HuH-7.5 (cell line): ENCODE measurements around the gene DTD1.

Experiments used
- DNase-seq: peaks from one replicate; pipeline ENCODE4 v3.0.0; 2011; ENCODE audit warnings: low spot score

DTD1 gene

GRCh38 chr20:18795366-18795765 lies 207.5 kb downstream of the DTD1 start:
- no peak for DNase-seq

- no peak for DNase-seq
These were observed 208.5 kb downstream of the DTD1 start for GRCh38 chr20:18796282-18796833.

- DNase-seq = no peak
These were observed 213.7 kb downstream of the DTD1 start for GRCh38 chr20:18801516-18801915.

- no peak for DNase-seq
These were observed 214.3 kb downstream of the DTD1 start for GRCh38 chr20:18802012-18802634.

- no peak for DNase-seq
These were observed 218.0 kb downstream of the DTD1 start for GRCh38 chr20:18805881-18806280.

GRCh38 chr20:18808712-18809111 lies 220.9 kb downstream of the DTD1 start:
- DNase-seq = no peak

GRCh38 chr20:18811186-18811585 lies 223.3 kb downstream of the DTD1 start:
- no peak for DNase-seq

- no peak for DNase-seq
These were observed 224.1 kb downstream of the DTD1 start for GRCh38 chr20:18811904-18812303.

GRCh38 chr20:18813483-18813882 lies 225.6 kb downstream of the DTD1 start, which contains the start of gene SCP2D1:
TSS of gene SCP2D1 (plus strand) at chr20:18813783. CDS start at chr20:18813816, 33 bp downstream.
- DNase-seq = no peak

GRCh38 chr20:18815194-18815942 lies 227.5 kb downstream of the DTD1 start:
- no peak for DNase-seq
